Measurements from ENCODE around the gene SERPINA9.

Gene SERPINA9

DNA sequence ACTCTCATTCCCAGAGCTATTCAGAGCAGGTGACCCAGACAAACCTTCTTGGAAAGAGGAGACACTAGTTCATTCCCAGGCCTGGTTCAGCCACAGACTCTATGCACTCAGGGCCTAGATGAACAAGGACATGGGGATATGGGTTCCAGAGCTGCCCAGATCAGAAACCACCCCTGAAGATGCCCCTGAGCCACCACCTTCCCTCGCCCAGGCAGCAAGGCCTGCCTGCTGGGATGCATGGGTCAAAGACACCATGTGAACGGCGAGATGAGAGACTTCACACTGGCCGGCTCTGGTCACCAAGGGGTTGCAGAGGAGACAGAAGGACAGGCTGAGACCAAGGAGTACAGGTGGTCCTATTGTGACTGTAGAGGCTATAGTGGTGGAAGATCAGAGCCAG, 29.2 kb upstream of the SERPINA9 start:
- no peak overlapping the region for H3K4me3 ChIP-seq (ENCODE audit: control insufficient read depth, low read depth, low read length)
- no peak for DNase-seq (ENCODE audit: low read depth)
- TF ChIP-seq, protein P1, sequence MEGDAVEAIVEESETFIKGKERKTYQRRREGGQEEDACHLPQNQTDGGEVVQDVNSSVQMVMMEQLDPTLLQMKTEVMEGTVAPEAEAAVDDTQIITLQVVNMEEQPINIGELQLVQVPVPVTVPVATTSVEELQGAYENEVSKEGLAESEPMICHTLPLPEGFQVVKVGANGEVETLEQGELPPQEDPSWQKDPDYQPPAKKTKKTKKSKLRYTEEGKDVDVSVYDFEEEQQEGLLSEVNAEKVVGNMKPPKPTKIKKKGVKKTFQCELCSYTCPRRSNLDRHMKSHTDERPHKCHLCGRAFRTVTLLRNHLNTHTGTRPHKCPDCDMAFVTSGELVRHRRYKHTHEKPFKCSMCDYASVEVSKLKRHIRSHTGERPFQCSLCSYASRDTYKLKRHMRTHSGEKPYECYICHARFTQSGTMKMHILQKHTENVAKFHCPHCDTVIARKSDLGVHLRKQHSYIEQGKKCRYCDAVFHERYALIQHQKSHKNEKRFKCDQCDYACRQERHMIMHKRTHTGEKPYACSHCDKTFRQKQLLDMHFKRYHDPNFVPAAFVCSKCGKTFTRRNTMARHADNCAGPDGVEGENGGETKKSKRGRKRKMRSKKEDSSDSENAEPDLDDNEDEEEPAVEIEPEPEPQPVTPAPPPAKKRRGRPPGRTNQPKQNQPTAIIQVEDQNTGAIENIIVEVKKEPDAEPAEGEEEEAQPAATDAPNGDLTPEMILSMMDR (IDR thresholded peaks at IDR 0.05; ENCODE audit: control insufficient read depth, insufficient read depth, low read depth, low read length, missing control alignments): no peak

DNA sequence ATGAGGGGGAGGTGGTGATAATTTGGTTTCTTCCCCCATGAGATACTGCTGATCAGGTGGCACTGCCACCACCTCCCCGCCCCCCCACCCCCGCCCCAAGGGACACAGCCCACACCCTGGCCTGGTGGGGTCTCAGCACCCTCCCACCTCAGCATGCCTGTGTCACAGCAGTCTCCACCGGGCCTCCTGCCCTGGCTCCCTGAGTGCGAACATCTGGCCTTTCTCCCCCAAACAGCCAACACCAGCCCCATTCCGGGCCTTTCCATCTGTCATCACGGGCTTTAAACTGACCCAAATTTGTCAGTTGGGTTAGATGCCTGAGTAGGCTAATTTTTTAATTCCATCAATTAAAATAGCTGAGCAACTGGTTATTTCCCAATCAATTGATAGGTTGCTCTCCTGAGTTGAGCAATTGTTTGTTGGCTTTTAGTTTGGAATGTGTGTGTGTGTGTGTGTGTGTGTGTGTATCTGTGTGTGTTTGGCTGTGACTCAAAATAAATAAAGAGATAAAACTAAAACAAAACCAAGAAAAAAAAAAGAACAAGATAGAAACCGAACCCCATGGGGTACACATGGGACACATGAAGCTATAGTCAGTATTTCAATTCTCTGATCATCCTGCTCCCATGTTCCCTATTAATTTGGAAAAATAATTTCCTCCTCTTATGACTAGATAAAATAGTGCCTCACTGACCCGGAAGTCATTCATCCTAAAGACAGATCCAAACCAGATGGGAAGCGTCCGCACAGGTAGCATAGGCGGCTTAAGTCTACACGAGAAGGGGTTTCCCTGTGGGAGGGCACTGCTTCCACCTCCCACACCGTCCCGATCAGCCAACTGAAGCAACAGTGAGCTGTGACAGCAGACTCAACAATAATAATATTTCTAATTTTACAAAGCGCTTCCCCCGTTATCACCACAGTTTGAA, 25.9 kb upstream of the SERPINA9 start:
- DNase-seq (ENCODE audit: low read depth): no peak
- H3K4me3 ChIP-seq (ENCODE audit: control insufficient read depth, low read depth, low read length): no peak overlapping the region
- TF ChIP-seq, protein P1 (IDR thresholded peaks at IDR 0.05; ENCODE audit: control insufficient read depth, insufficient read depth, low read depth, low read length, missing control alignments): no peak

DNA sequence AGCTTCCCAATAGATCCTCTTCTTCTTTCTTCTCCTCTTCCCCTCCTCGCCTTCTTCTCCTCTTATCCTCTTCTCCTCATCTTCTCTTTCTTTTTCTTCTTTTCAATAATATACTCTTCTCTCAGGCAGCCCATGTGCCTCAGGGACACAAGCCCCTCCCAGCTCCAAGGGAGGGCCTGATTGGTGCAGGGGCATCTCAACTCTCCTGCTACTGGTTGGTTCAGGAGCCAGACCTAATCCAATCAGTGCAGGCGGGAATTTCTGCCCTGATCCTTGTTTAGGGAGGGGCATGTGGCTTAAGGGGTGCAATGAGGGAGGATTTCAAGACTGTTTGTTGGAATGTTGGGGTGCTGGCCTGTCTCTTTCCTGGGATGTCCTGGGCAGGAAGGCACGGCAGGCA, 24.3 kb upstream of the SERPINA9 start:
- H3K4me3 ChIP-seq (ENCODE audit: control insufficient read depth, low read depth, low read length): no peak overlapping the region
- DNase-seq (ENCODE audit: low read depth): no peak
- TF ChIP-seq, protein P1 (IDR thresholded peaks at IDR 0.05; ENCODE audit: control insufficient read depth, insufficient read depth, low read depth, low read length, missing control alignments): no peak

DNA sequence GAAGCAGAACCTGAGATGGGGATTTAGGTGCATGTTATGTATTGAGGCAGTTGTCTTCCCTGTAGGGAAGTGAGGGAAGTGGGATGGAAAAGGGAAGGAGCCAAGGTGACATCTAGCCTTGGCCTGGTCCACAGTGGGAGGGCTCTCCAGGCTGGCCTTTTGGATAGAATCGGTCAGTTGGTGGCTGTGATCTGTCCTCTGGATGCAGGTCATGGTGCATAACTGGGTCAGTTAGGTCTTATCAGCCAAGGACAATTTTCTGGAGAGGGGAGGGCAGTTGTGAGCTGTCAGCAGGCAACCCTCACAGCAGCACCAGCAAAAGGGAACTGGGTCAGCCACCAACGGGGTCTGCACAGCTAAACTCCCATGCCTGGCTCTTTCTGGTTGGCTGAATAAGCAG, 23.7 kb upstream of the SERPINA9 start:
- H3K4me3 ChIP-seq (ENCODE audit: control insufficient read depth, low read depth, low read length): no peak overlapping the region
- TF ChIP-seq, protein P1 (IDR thresholded peaks at IDR 0.05; ENCODE audit: control insufficient read depth, insufficient read depth, low read depth, low read length, missing control alignments): no peak
- DNase-seq (ENCODE audit: low read depth): no peak

DNA sequence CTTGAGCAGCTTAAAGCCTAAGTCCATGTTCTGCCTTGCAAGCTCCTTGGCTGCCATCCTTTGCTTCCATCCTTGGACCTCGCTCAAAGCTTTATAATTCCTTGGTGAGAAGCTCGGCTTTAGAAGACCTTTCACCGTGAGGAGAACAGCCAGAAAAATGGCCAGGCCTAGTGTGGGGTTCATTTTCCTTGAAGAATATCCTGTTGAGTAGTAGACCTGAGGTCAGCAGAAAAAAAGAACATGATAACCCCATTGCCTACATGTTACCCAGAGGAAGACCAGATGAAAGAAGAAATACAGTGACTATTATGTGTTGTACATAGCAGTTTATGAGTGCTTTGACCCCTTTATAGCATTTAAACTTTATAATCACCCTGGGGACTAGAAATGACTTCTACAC, 22.2 kb upstream of the SERPINA9 start:
- DNase-seq (ENCODE audit: low read depth): no peak
- no peak overlapping the region for H3K4me3 ChIP-seq (ENCODE audit: control insufficient read depth, low read depth, low read length)
- TF ChIP-seq, protein P1 (IDR thresholded peaks at IDR 0.05; ENCODE audit: control insufficient read depth, insufficient read depth, low read depth, low read length, missing control alignments): no peak

DNA sequence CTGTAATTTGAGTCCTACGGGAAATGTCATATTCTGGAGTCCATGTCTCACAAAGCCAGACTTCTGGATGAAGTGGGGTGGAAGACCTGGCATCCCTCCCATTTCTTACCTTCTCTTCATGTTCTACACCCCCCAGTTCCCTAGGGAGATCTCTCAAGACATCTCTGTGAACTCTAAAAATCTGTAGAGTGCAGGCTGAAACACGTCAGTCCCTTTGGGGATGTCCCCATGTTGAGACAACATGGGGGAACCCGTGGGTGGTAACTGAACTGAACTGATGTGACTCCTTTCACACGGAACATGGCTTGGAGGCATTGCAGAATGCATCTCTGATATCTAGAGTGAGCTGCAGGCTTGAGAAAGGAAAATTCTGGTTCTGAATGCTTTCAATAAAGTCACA, 18.1 kb upstream of the SERPINA9 start:
- TF ChIP-seq, protein P1 (IDR thresholded peaks at IDR 0.05; ENCODE audit: control insufficient read depth, insufficient read depth, low read depth, low read length, missing control alignments): no peak
- no peak for DNase-seq (ENCODE audit: low read depth)
- no peak overlapping the region for H3K4me3 ChIP-seq (ENCODE audit: control insufficient read depth, low read depth, low read length)

Data from AG09309 (cell line).